Amniotic stem cell (primary cell): ENCODE measurements around the gene HACD1.
"Not testable (repeated sequence)": the region's sequence is repeated elsewhere in the genome, so short reads cannot be mapped to it uniquely, and the experiment has no call there.

Source experiments
- DNase-seq: peaks from one replicate; lab custom pipeline; 2025; lab: John Stamatoyannopoulos, UW

The HACD1 gene

DNA sequence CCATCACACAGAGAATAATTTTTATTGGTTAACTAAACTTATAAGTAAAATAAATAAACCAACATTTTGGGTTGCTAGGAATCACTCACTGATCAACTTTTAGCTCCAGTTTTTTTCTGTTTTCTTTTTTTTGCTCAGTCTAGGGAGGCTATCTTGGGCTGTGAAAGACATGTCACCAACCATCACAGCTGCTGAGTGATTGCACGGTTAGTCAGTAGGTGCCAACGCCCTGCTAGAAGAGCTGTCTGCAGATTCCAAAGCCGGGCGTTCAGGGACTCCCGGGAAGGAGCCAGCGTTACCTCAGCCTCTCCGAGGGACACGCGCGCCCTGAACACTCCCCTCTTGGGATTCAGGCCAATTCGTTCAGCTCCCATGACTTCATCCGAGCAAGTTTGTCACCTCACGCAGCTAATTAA is 26.2 kb upstream of the HACD1 start:
- DNase-seq: peak; percentile 75

GRCh38 chr10:17640331-17640816 is 23.2 kb upstream of the HACD1 start:
- no peak for DNase-seq

DNA sequence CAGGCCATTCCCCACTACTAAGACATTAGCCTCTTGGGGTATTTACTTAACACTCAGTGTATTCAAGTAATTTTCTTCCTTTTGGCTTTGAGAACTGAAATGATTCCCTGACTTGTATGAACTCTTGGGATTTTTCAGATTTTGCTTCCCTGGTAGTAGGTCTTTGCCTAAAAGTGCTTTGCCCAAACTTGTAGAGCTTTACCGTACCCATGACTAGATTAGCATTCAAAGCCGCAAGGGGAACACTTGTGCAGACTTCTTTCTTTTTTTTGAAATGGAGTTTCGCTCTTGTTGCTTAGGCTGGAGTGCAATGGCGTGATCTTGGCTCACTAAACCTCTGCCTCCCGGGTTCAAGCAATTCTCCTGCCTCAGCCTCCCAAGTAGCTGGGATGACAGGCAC is 20.7 kb upstream of the HACD1 start:
- DNase-seq: no peak

DNA sequence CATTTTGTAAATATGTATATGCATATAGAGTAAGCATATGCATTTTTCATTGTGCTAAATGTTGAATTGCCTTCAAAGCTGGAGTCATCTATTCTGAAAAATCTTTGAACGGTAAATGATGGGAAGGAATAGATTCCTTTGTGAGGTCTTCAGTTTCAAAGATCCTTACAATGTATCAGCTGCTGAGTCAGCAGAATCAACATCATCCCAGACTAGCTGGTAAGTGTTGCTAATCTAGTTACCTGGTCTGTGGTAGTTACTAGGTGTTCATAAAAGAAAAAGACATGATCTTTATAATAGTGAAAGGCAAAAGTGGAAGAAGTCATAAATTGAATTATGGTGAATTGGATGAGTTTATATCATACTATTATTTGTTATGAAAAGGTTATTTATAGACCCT is 16.2 kb upstream of the HACD1 start:
- no peak for DNase-seq

DNA sequence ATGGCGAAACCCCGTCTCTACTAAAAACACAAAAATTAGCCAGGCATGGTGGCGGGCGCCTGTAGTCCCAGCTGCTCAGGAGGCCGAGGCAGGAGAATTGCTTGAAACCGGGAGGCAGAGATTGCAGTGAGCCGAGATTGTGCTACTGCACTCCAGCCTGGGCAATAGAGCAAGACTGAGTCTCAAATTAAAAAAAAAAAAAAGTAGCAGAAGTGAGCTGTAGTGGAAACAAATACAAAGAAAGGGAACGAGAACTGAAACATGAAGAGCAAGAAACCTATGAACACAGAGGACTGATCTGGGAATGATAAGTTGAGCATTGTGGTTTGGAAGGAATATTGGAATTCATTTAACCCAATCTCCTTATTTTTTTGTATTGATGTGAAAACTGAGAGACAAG is 15.4 kb upstream of the HACD1 start:
- not testable (repeated sequence) for DNase-seq

GRCh38 chr10:17626656-17627055 is 9.5 kb upstream of the HACD1 start:
- no peak for DNase-seq

DNA sequence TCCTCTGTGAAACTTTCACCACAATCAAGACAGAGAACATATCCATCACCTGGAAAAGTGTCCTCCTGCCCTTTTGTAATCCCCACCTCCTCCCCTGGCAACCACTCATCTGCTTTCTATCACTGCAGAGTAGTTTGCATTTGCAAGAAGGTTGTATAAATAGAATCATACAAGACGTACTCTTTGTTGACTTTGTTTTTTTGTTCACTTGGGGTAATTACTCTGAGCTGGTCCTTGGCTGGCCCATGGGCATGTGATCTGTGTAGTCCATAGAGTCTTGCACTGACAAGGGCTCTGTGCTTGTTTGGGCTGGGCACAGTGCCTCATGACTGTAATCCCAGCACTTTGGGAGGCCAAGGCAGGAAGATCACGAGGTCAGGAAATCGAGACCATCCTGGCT is 7.8 kb upstream of the HACD1 start:
- no peak for DNase-seq

DNA sequence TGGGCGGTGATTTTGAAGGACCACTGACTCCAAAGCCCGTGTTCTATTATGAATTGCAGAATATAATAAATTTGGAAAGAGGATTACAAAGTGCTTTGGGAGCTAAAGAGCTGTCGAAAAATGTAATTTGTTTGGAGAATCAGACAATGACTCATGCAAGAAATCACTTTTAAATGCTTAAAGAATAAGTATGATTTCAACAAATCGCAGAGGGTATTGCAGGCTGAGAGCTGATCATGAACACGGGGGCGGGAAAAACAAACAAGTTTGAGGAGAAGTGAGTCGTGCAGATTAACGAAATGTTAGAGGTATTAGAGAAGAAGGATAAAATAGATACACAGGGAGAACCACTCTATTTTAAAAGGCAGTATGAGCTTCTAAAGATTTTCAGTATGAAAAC is 4.9 kb upstream of the HACD1 start:
- no peak for DNase-seq

DNA sequence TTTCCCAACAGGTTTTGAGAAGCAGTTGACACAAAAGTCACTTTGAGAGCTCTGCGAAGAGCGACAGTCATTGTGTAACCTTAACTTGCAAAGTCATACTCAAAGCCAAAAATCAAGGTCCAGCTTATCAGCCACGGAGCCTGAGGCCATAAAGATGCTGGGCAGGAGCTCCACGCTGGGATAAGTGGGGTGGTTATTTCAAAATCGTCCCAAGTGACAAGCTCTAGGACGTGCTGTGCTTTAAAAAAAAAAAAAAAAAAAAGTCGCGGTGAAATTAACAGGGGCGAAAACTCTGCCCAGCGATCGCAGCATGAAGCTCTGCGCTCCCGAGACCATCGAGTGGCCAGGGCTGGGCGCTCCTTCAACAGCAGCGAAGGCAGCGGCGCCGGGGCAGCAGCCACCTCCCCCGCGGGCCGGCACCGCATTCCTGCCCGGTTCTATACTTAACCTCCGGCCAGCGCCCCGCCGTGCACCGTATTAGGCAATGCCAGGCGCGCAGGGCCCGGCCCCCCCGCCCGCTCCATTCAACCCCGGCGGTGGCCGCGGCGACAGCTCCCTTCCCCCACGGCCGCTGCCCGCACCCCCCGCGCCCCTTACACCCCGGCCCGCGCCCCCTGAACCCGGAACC is 657 bp downstream of the HACD1 start:
- peak; percentile 18 for DNase-seq

GRCh38 chr10:17609523-17610079 is 7.6 kb downstream of the HACD1 start:
- DNase-seq: no peak

DNA sequence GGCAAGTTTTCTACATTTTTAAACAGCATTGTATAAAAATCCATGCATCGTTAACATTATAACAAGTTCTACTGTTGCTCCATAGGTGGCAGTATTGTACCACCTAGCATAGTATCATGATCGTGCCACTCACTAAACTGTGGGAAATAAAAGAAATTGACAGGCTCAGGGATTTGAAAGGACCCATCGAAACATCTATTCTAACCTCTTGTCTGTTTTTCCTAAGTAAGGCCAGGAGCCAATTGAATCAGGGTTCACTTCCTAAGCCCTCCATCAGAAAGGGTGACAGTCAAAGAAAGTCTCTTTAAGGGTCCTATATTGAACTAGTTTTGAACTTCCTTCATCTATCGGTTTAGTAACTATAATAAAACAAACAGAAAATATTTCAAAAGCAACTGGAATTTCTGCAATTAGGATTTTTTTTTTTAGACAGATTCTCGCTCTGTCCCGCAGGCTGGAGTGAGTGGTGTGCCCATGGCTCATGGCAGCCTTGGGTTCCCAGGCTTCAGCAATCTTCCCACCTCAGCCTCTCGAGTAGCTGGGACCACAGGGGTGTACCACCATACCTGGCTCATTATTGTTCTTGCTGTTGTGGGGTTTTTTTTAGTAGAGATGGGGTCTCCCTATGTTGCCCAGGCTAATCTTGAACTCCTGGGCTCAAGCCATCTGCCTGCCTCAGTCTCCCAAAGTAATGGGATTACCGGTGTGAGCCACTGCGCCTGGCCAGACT is 9.4 kb downstream of the HACD1 start:
- DNase-seq: peak; percentile 24

DNA sequence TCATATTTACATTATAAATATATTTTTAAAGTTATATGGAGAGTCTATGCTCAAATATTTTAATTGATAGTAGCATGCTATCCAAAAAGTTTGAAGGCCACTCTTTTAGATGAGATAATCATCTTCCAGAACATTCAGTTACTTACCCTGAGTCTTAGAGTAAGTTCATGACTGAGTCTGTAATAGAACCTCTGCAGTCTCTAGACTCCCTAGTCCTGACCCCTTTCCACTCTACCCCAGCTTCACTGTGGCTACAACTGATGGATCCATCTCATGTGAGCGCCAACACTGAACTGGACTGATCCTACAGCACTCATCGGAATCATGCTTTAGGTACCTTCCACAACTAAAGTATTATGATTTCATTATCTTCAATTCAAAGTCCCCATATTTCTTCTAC is 10.1 kb downstream of the HACD1 start:
- DNase-seq: no peak

DNA sequence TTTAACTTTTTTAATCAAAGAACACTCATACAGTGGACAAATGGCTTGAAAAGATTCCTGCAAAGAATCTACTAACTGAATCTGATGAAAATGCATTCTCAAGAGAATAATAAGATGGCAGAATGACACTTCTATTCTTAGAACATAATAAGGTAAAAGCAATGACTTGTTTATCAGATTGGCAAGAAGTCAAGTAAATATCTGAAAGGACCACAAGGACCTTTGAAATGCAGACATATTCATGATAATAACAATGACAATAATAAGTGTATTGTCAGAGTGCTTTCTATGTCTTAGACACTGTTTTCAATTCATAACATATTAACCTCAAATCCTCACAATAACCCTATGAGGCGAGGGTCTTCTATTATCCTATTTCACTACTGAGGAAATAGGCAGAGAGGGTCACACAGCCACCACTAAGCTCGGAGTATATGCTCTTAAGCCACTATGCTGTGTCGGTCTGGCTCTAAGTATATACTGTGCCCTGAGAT is 10.6 kb downstream of the HACD1 start:
- DNase-seq: no peak

DNA sequence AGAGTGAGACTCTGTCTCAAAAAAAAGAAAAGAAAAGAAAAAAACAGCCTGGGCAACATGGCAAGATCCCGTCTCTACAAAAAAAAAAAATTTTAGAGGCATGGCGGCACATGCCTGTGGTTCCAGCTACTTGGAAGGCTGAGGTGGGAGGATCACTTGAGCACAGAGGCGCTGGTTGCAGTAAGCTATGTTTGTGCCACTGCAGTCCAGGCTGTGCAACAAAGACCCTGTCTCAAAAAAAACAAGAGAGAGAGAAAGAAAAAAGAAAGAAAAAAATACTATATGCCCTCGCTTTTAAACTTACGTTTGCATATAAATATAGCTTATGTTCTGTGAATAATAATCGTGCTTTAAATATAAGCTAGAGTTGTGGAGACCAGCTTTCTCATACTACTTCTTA is 11.2 kb downstream of the HACD1 start:
- DNase-seq: no peak

- DNase-seq: no peak
These were observed 18.1 kb downstream of the HACD1 start for GRCh38 chr10:17599089-17599488.

DNA sequence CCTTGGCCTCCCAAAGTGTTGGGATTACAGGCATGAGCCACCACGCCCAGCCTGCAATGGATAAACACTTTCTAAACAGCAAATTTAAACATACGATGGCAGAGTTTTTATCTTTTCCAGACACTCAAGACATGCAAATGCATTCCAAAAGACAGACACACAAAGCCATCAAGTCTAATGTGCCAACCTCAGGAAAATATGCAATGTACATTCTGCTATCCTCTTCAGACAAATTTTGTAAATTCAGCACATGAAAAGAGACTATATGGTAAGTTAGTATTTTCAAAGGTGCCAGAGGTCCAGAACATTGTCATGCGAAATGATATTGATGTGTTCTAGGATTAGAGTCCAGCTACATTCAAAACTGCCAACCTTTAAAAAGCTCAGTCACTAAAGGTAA is 19.8 kb downstream of the HACD1 start:
- no peak for DNase-seq

DNA sequence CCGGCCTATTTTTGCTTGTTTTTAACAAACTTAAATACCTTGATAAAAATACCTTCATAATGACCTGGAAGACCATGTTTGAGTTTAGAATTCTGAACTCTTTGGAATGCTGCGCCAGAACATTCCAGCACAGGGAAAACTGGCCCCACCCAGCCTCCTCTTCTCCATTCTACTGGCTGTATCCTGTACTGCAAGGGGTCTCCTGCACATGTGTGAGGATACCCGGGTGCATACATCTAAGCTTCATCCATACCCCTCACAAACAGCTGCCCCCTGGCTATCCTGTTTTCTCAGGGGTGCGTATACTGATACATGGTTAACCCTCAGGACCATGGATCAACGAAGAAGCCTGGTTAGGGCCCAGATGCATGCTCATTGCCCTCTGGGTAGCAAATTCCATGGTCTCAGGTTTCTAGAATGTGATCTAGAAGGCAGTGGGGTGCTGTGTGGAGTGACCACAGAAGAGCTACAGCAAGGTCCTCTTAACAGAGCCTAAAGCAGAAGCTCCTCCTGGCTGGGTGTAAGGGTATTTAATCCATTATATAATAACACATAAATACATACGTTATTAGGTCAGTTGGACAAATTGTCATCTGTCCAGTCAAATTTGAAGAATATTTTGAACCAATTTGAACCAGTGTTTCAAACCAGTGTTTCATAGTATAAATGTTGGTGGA is 26.1 kb downstream of the HACD1 start:
- no peak for DNase-seq

DNA sequence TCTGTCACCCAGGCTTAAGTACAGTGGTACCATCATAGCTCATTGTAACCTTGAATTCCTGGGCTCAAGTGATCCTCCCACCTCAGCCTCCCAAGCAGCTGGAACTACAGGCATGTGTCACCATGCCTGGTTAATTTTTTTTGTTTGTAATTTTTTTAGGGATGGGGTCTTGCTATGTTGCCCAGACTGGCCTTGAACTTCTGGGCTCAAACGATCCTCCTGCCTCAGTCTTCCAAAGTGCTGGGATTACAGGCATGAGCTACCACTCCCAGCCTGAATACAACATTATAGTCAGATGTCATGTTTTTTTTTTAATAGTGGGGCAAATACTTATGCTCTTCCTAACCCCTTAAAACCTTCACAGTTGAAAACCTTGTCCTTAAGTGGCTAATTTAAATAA is 27.9 kb downstream of the HACD1 start:
- DNase-seq: not testable (repeated sequence)

DNA sequence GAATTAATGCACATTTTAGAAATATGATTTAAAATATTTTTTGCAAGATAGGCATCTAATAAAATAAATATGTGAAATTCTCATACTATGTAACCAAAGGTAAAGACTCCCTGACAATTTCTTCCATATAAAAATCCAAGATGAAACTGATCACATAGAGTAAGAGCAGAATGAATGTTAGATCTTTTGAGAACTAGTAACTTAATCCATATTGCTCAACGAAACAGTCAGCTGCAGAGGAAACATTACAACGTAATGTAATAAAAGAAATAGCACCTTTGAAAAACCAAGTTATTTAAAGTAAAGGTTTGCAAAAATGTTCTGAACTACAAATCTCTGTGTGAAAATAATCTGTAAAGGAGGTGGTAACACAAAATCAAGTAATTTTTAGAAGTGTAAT is 28.8 kb downstream of the HACD1 start:
- no peak for DNase-seq

DNA sequence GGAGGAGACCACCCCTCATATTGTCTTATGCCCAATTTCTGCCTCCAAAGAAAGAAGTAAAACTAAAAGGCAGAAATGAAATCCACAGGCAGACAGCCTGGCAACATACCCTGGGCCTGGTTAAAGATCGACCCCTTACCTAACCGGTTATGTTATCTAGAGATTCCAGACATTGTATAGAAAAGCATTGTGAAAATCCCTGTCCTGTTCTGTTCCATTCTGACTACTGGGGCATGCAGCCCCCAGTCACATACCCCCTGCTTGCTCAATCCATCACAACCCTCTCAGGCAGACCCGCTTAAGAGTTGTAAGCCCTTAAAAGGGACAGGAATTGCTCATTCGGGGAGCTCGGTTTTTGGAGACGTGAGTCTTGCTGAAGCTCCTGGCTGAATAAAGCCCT is 29.9 kb downstream of the HACD1 start:
- DNase-seq: not testable (repeated sequence)

GRCh38 chr10:17586821-17587234 is 30.3 kb downstream of the HACD1 start:
- no peak for DNase-seq

DNA sequence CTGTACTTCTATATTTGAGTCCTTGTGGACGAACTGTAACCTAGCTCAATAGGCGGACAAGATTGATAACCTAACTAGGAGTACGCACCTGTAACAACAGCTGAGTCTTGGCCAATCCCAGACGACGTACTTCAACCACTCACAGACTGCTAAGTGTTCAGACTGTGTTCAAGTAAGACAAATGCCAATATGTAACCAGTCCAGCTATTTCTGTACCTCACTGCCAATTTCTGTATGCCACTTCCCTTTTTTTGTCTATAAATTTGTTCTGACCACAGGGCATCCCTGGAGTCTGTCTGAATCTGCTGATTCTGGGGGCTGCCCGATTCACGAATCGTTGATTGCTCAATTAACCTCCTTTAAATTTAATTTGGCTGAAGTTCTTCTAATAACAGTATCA is 32.2 kb downstream of the HACD1 start:
- no peak for DNase-seq

DNA sequence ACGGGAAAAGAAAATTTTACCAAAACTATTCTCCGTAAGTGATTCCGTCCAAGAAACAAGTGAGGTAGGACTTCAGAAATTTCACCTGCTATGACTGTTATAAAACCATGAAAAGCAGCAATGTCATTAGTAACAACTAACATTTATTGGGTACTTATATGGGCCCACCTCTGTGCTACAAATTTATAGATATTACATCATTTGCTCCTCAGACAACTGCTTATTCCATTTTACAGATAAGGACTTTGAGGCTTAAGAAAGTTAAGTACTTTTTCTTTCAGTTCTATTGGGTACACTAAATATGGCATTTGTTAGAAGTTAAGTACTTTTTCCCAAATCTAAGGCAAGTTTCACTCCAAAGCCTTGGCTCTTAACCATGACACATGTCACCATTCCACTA is 36.3 kb downstream of the HACD1 start:
- DNase-seq: no peak
